SK-N-MC (cell line): ENCODE data around the gene ZBTB7A.

Source experiments
- EZH2 ChIP-seq: fragments of 200-600 bp; sonication (generic); IDR thresholded peaks from one replicate; pipeline ENCODE4 v1.6.1; 2017; ENCODE audit warnings: antibody characterized with exemption
- POLR2AphosphoS5 ChIP-seq: IDR thresholded peaks from 2 replicates; pipeline ENCODE4 v1.6.1; 2012; ENCODE audit warnings: mild to moderate bottlenecking, low read depth, low read length, borderline replicate concordance

GRCh38 chr19:4023600-4024398, 42.9 kb downstream of the ZBTB7A start:
- no peak for TF ChIP-seq EZH2
- no peak for TF ChIP-seq POLR2AphosphoS5
